Measurements from ENCODE around the gene SIRT5.

DNA sequence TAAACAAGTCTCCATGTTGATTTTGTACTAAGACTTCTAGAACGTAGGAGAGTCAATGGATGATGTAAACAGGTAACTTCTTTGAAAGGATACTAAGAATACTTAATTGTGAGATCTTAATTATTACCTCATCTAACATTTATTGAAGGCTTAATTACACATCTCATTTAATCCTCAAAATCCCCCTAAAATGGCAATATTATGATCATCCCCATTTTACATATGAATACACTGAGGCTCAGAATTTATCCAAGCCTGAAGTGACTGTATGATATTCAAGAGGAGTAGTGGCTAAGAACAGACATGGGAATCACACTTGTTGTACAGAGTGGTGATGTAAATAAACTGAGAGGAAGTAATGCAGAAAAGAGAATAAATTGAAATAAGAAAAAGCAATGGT lies 63.6 kb downstream of the SIRT5 start:
- TF ChIP-seq, protein P1, sequence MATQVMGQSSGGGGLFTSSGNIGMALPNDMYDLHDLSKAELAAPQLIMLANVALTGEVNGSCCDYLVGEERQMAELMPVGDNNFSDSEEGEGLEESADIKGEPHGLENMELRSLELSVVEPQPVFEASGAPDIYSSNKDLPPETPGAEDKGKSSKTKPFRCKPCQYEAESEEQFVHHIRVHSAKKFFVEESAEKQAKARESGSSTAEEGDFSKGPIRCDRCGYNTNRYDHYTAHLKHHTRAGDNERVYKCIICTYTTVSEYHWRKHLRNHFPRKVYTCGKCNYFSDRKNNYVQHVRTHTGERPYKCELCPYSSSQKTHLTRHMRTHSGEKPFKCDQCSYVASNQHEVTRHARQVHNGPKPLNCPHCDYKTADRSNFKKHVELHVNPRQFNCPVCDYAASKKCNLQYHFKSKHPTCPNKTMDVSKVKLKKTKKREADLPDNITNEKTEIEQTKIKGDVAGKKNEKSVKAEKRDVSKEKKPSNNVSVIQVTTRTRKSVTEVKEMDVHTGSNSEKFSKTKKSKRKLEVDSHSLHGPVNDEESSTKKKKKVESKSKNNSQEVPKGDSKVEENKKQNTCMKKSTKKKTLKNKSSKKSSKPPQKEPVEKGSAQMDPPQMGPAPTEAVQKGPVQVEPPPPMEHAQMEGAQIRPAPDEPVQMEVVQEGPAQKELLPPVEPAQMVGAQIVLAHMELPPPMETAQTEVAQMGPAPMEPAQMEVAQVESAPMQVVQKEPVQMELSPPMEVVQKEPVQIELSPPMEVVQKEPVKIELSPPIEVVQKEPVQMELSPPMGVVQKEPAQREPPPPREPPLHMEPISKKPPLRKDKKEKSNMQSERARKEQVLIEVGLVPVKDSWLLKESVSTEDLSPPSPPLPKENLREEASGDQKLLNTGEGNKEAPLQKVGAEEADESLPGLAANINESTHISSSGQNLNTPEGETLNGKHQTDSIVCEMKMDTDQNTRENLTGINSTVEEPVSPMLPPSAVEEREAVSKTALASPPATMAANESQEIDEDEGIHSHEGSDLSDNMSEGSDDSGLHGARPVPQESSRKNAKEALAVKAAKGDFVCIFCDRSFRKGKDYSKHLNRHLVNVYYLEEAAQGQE (IDR thresholded peaks at IDR 0.05; ENCODE audit: insufficient read depth in 1 of 2, low read depth in 2 of 2, low read length in 2 of 2), result no peak
- TF ChIP-seq POLR2AphosphoS5 (IDR thresholded peaks at IDR 0.05; ENCODE audit: low read depth, low read length) (no peak), SIN3A (IDR thresholded peaks at IDR 0.05; ENCODE audit: borderline replicate concordance, insufficient read depth, low read length) (no peak), TAF1 (IDR thresholded peaks at IDR 0.05; ENCODE audit: borderline replicate concordance, insufficient read depth, low read length) (no peak), FOXP2 (optimal IDR thresholded peaks at IDR 0.05; ENCODE audit: borderline replicate concordance, extremely low read depth, extremely low read length, insufficient read depth) (no peak)
